Endothelial cell (in vitro differentiated cells): ENCODE data around the gene UCK2. TPM values are rescaled to one million over a fixed set of nuclear protein-coding genes. Genes with fewer than 3 reads are reported as not detected.

Experiments used
- DNase-seq: peaks from one replicate; pipeline ENCODE4 v3.0.0; 2021; ENCODE audit warnings: low spot score
- H3K27ac Mint-ChIP-seq: one replicate; pipeline ENCODE4 v1.8.0; 2021; ENCODE audit warnings: mixed read lengths, inconsistent platforms; ENCODE audit not compliant: unreplicated experiment
- H3K27me3 Mint-ChIP-seq: one replicate; pipeline ENCODE4 v1.8.0; 2021; ENCODE audit warnings: mild to moderate bottlenecking, moderate library complexity, mixed read lengths, inconsistent platforms; ENCODE audit not compliant: unreplicated experiment
- H3K36me3 Mint-ChIP-seq: one replicate; pipeline ENCODE4 v1.8.0; 2021; ENCODE audit warnings: mild to moderate bottlenecking, low read depth, mixed read lengths, inconsistent platforms; ENCODE audit not compliant: unreplicated experiment
- H3K4me1 Mint-ChIP-seq: one replicate; pipeline ENCODE4 v1.8.0; 2021; ENCODE audit warnings: mild to moderate bottlenecking, mixed read lengths, inconsistent platforms; ENCODE audit not compliant: unreplicated experiment
- H3K4me3 Mint-ChIP-seq: one replicate; pipeline ENCODE4 v1.8.0; 2021; ENCODE audit warnings: mild to moderate bottlenecking, mixed read lengths, inconsistent platforms; ENCODE audit not compliant: unreplicated experiment
- H3K9me3 Mint-ChIP-seq: one replicate; pipeline ENCODE4 v1.8.0; 2021; ENCODE audit warnings: mixed read lengths, inconsistent platforms; ENCODE audit not compliant: unreplicated experiment
- CTCF ChIP-seq: fragments of 200-600 bp; sonication (generic); IDR thresholded peaks from one replicate; pipeline ENCODE4 v1.5.0; 2021; ENCODE audit warnings: antibody characterized with exemption; ENCODE audit not compliant: unreplicated experiment
- total RNA-seq: library from RNA; stranded (reverse); fragmentation: NEBNext Ultra II Directional; extraction: Animal tissue kit (Norgen Biotek cat#: 25700); gene quantifications from one replicate; pipeline ENCODE4 v1.2.1, GENCODE V29; 2021; ENCODE audit not compliant: unreplicated experiment

UCK2 gene
- total RNA-seq, 1 donor from 2014 or later: 52.9 TPM

GRCh38 chr1:165896277-165896676 is 68.9 kb downstream of the UCK2 start:
- no peak overlapping the region for H3K27ac Mint-ChIP-seq
- H3K27me3 Mint-ChIP-seq: peaks cover 10% of the 10 kb centered on the region
- no peaks in the 10 kb centered on the region for H3K9me3 Mint-ChIP-seq
- H3K4me3 Mint-ChIP-seq: no peak overlapping the region
- TF ChIP-seq CTCF: no peak
- peaks cover 44% of the 10 kb centered on the region for H3K4me1 Mint-ChIP-seq
- peaks cover 54% of the 10 kb centered on the region for H3K36me3 Mint-ChIP-seq
- DNase-seq: no peak

- TF ChIP-seq CTCF: no peak
- no peak for DNase-seq
- Mint-ChIP-seq H3K36me3 (peaks cover 43% of the 10 kb centered on the region), H3K4me1 (peaks cover 46% of the 10 kb centered on the region), H3K9me3 (no peaks in the 10 kb centered on the region), H3K4me3 (no peak overlapping the region), H3K27me3 (peaks cover 10% of the 10 kb centered on the region), H3K27ac (peak overlapping the region; percentile 32)
Observed at GRCh38 chr1:165897326-165898303, 70.2 kb downstream of the UCK2 start.

DNA sequence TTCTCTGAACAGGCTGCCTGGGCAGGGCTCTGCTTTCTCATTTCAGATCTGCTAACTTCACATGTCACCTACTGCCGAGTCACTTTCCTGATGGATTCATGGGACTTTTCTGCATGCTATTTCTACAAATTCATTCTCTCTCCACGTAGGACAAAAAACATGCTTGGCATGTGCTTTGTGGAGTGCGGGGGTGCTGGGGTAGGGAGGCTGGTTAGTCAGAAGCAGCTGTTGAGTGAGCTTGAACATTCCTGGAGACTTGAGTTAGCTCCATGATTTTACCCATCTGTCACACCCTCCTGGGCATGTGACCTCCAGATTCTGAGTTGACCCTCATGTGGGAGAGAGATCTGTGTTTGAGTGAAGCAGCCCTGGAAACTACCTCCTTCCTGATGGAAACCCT is 71.4 kb downstream of the UCK2 start:
- no peak for DNase-seq
- Mint-ChIP-seq H3K4me3 (no peak overlapping the region), H3K36me3 (peaks cover 40% of the 10 kb centered on the region), H3K4me1 (peaks cover 56% of the 10 kb centered on the region), H3K9me3 (no peaks in the 10 kb centered on the region), H3K27me3 (peaks cover 10% of the 10 kb centered on the region), H3K27ac (no peak overlapping the region)
- no peak for TF ChIP-seq CTCF

- no peak for TF ChIP-seq CTCF
- H3K4me1 Mint-ChIP-seq: peaks cover 57% of the 10 kb centered on the region
- no peak for DNase-seq
- peaks cover 10% of the 10 kb centered on the region for H3K27me3 Mint-ChIP-seq
- H3K4me3 Mint-ChIP-seq: no peak overlapping the region
- H3K36me3 Mint-ChIP-seq: peaks cover 37% of the 10 kb centered on the region
- H3K9me3 Mint-ChIP-seq: no peaks in the 10 kb centered on the region
- no peak overlapping the region for H3K27ac Mint-ChIP-seq
Observed at GRCh38 chr1:165899461-165899941, 72.1 kb downstream of the UCK2 start.
